ENCODE data around the gene C3AR1.
A peak's percentile ranks its signal among the peaks of the same experiment; 100 is the strongest.

DNA sequence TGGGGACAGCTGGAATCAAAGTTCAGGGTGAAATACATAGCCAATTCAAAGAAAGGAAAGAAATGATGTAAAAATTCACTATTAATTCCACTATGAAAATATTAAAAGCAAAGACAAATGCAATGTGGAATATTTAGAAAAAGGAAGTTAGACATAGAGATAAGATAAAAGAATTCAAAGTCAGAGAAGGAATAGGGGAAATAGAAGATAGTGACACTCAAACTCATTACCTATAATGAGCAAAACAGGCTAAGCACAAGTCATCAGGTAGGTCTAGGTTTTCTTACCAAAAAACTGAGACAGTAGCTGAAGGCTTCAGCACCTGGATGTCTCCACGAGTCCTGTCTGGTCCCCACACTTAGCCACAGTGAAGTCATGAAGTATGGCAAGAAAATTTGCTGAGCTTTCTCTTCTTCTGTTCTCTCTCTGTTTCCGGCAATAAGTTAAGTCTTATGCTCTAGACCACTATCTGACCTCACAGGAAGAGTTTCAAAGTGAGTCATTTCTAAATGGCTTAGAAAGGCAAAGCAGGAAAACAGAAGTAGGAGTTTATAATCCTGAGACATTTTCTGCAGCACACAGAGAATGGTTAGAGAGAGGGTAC lies at the start of gene C3AR1:
- TF ChIP-seq POLR2A (IDR thresholded peaks at IDR 0.05), result peak in 1 of 2 donors; percentile 33
- TF ChIP-seq, protein P1, sequence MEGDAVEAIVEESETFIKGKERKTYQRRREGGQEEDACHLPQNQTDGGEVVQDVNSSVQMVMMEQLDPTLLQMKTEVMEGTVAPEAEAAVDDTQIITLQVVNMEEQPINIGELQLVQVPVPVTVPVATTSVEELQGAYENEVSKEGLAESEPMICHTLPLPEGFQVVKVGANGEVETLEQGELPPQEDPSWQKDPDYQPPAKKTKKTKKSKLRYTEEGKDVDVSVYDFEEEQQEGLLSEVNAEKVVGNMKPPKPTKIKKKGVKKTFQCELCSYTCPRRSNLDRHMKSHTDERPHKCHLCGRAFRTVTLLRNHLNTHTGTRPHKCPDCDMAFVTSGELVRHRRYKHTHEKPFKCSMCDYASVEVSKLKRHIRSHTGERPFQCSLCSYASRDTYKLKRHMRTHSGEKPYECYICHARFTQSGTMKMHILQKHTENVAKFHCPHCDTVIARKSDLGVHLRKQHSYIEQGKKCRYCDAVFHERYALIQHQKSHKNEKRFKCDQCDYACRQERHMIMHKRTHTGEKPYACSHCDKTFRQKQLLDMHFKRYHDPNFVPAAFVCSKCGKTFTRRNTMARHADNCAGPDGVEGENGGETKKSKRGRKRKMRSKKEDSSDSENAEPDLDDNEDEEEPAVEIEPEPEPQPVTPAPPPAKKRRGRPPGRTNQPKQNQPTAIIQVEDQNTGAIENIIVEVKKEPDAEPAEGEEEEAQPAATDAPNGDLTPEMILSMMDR (IDR thresholded peaks at IDR 0.05), result no peak

All from vagina (tissue), 2 donors.